Measurements from ENCODE around the gene PGK1.

GRCh38 chrX:78103001-78103622, 936 bp upstream of the PGK1 start:
- TF ChIP-seq CTCF (IDR thresholded peaks at IDR 0.05; ENCODE audit: low read length): no peak
- no peak for TF ChIP-seq EZH2 (IDR thresholded peaks at IDR 0.05; ENCODE audit: borderline replicate concordance, low read length)

All from OCI-LY1 (cell line).